GM12872 (cell line): ENCODE measurements around the gene ELANE.

Experiments used
- CTCF ChIP-seq: IDR thresholded peaks from 3 replicates; pipeline ENCODE4 v1.5.1; 2011; ENCODE audit warnings: low read depth, mild to moderate bottlenecking, low read length, moderate library complexity; ENCODE audit not compliant: insufficient read depth

ELANE gene

GRCh38 chr19:805600-806550, 46.2 kb upstream of the ELANE start:
- no peak for TF ChIP-seq CTCF

GRCh38 chr19:806815-807421, 45.2 kb upstream of the ELANE start:
- no peak for TF ChIP-seq CTCF

- TF ChIP-seq CTCF, result no peak
Observed at GRCh38 chr19:807627-808422, 44.3 kb upstream of the ELANE start.

GRCh38 chr19:808423-808775, 43.7 kb upstream of the ELANE start:
- no peak for TF ChIP-seq CTCF

DNA sequence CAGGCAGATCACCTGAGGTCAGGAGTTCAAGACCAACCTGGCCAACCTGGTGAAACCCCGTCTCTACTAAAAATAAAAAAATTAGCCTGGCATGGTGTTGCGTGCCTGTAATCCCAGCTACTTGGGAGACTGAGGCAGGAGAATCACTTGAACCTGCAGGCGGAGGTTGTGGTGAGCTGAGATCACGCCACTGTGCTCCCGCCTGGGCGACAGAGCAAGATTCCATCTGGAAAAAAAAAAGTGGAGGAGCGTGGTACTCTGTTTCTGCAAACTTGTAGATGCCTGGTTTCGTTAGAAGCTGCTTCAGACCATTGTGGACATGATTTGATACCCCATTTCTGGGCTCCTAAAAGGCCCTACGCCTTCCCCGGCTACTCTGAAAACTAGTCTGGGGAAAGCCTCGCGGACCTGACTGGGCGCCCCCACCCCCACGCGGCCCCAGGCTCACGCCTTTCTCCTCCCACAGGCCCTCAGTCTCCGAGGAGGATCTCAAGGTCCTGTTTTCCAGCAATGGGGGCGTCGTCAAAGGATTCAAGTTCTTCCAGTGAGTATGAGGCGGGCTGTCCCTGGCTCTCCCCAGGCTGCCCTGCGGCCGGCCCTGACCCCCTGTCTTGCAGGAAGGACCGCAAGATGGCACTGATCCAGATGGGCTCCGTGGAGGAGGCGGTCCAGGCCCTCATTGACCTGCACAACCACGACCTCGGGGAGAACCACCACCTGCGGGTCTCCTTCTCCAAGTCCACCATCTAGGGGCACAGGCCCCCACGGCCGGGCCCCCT, 41.8 kb upstream of the ELANE start:
- no peak for TF ChIP-seq CTCF

DNA sequence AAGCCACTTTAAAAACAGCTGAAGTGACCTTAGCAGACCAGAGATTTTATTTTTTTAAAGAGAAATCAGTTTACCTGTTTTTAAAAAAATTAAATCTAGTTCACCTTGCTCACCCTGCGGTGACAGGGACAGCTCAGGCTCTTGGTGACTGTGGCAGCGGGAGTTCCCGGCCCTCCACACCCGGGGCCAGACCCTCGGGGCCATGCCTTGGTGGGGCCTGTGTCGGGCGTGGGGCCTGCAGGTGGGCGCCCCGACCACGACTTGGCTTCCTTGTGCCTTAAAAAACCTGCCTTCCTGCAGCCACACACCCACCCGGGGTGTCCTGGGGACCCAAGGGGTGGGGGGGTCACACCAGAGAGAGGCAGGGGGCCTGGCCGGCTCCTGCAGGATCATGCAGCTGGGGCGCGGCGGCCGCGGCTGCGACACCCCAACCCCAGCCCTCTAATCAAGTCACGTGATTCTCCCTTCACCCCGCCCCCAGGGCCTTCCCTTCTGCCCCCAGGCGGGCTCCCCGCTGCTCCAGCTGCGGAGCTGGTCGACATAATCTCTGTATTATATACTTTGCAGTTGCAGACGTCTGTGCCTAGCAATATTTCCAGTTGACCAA, 41.1 kb upstream of the ELANE start:
- no peak for TF ChIP-seq CTCF
